ENCODE data around the gene GPATCH4.
"Not testable (repeated sequence)": the region's sequence is repeated elsewhere in the genome, so short reads cannot be mapped to it uniquely, and the experiment has no call there.

The GPATCH4 gene

GRCh38 chr1:156601122-156601830, at the start of gene GPATCH4:
Gene GPATCH4 (minus strand): TSS chr1:156601479.
- DNase-seq (ENCODE audit: insufficient read length, low spot score), result no peak
- peak; percentile 64 for FAIRE-seq

GRCh38 chr1:156648951-156649350, 47.7 kb upstream of the GPATCH4 start:
- DNase-seq (ENCODE audit: insufficient read length, low spot score) (no peak), FAIRE-seq (no peak)

GRCh38 chr1:156648496-156648895, 47.2 kb upstream of the GPATCH4 start:
- FAIRE-seq (no peak), DNase-seq (ENCODE audit: insufficient read length, low spot score) (no peak)

GRCh38 chr1:156647351-156647750, 46.1 kb upstream of the GPATCH4 start:
- FAIRE-seq (no peak), DNase-seq (ENCODE audit: insufficient read length, low spot score) (no peak)

- FAIRE-seq, result no peak
- no peak for DNase-seq (ENCODE audit: insufficient read length, low spot score)
Measured at GRCh38 chr1:156646738-156647211, 45.5 kb upstream of the GPATCH4 start.

GRCh38 chr1:156645666-156646065, 44.4 kb upstream of the GPATCH4 start:
- no peak for FAIRE-seq
- no peak for DNase-seq (ENCODE audit: insufficient read length, low spot score)

- DNase-seq (ENCODE audit: insufficient read length, low spot score), result no peak
- FAIRE-seq, result no peak
Measured at GRCh38 chr1:156645056-156645455, 43.8 kb upstream of the GPATCH4 start.

- no peak for FAIRE-seq
Measured at GRCh38 chr1:156644640-156645039, 43.4 kb upstream of the GPATCH4 start.

GRCh38 chr1:156644146-156644545, 42.9 kb upstream of the GPATCH4 start:
- no peak for FAIRE-seq
- DNase-seq (ENCODE audit: insufficient read length, low spot score), result no peak

More at GRCh38 chr1:156644640-156645039, 43.4 kb upstream of the GPATCH4 start:
- DNase-seq (ENCODE audit: insufficient read length, low spot score), result no peak

- peak; percentile 53 for FAIRE-seq
- DNase-seq (ENCODE audit: insufficient read length, low spot score), result no peak
Measured at GRCh38 chr1:156643778-156644092, 42.5 kb upstream of the GPATCH4 start.

- DNase-seq (ENCODE audit: insufficient read length, low spot score) (no peak), FAIRE-seq (no peak)
Measured at GRCh38 chr1:156643049-156643777, 41.9 kb upstream of the GPATCH4 start.

- DNase-seq (ENCODE audit: insufficient read length, low spot score), result no peak
- no peak for FAIRE-seq
Measured at GRCh38 chr1:156642265-156643048, 41.2 kb upstream of the GPATCH4 start.

- DNase-seq (ENCODE audit: insufficient read length, low spot score), result no peak
- no peak for FAIRE-seq
Measured at GRCh38 chr1:156641761-156642264, 40.5 kb upstream of the GPATCH4 start, which contains the start of gene BCAN. Gene BCAN (plus strand): TSS chr1:156642117. CDS start chr1:156646055, 3,938 bp downstream.

- DNase-seq (ENCODE audit: insufficient read length, low spot score), result no peak
- FAIRE-seq, result no peak
Measured at GRCh38 chr1:156640842-156641706, 39.8 kb upstream of the GPATCH4 start.

- no peak for DNase-seq (ENCODE audit: insufficient read length, low spot score)
- FAIRE-seq, result no peak
Measured at GRCh38 chr1:156639601-156640101, 38.4 kb upstream of the GPATCH4 start.

- no peak for FAIRE-seq
- no peak for DNase-seq (ENCODE audit: insufficient read length, low spot score)
Measured at GRCh38 chr1:156638189-156638985, 37.1 kb upstream of the GPATCH4 start.

GRCh38 chr1:156632355-156632754, 31.1 kb upstream of the GPATCH4 start:
- FAIRE-seq, result no peak

GRCh38 chr1:156631152-156631551, 29.9 kb upstream of the GPATCH4 start:
- DNase-seq (ENCODE audit: insufficient read length, low spot score); FAIRE-seq: not testable (repeated sequence)

More at GRCh38 chr1:156632355-156632754, 31.1 kb upstream of the GPATCH4 start:
- no peak for DNase-seq (ENCODE audit: insufficient read length, low spot score)

GRCh38 chr1:156629823-156630449, 28.7 kb upstream of the GPATCH4 start:
- DNase-seq (ENCODE audit: insufficient read length, low spot score), result no peak
- no peak for FAIRE-seq
